ENCODE results near the gene ERC1.

ERC1 gene

GRCh38 chr12:1362143-1362662 lies 371.2 kb downstream of the ERC1 start:
- DNase-seq = no peak

DNA sequence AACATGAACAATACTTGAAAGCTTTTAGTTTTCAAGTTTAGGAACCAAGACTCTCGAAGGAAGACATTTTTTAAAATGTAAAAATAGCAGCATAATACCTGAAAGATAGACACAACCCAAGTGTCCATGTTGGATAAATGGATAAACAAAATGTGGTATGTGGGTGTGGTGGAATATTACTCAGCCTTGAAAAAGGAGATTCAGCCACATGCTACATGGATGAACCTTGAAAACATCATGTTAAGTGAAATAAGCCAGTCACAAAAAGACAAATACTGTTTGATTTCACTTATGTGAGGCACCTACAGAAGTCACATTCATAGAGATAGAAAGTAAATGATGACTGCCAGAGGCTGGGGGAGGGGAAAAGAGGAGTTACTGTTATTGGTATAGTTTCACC lies 374.7 kb downstream of the ERC1 start:
- DNase-seq = no peak

GRCh38 chr12:1367331-1368291 lies 376.6 kb downstream of the ERC1 start:
- DNase-seq = no peak

DNA sequence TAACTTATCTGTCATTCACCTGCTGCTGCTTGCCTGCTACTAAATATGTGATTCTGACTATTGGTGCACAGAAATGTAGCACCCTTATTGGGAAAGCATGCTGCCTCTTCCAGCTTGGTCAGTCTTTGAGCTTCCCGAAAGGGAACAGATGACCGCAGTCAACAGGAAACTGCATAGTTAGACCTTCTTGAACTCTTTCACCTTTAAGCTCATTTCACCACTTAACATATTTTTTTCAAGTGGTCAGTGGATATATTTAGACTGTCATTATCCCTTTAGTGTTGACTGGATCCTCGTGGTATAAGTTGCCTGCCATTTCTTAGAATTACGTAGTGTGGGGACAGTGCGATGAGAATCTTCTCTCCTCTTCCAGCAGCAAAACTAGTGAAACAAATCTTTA lies 378.4 kb downstream of the ERC1 start:
- DNase-seq = no peak

DNA sequence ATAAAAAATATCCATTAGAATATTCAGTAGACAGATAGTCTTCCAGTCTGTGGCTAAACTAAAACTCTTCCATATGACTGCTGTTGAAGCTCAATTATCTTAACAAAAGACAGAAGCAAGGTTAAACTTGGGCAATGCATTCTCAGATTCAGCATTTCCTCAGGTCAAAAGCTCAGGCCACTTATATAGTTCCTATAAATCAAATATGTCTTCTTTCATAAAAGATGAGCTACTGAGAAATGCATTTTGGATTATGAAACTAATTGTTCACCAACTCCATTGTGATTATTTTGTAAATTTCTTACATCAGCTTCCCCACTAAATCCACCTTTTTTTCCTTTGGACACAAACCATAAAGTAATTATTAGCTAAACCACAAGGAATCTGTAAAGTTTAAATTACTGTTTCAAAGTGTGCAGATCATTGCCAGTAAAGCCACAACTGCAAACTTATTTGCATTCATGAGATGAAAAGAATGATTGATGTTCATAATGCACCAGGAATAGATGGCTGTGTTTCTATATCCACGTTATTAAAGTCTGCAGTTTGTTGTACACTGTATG lies 379.0 kb downstream of the ERC1 start:
- no peak for DNase-seq

GRCh38 chr12:1373901-1374735 lies 383.1 kb downstream of the ERC1 start:
- DNase-seq = no peak

DNA sequence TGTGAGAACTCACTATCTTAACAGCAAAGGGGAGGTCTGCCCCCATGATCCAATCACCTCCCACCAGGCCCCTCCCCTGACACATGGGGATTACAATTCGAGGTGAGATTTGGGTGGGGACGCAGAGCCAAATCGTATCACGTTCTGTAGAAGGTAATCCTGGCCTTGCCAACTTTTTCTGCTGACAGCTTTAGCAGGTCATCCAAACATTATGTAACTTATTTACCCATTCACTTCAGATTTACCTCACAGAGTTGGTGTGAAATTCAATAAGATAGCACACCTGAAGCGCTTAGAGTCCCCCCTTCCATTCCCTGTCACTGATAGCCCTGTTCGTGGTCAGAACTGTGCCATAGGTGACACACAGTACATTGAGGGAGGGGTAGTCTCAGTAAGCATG lies 384.3 kb downstream of the ERC1 start:
- DNase-seq = no peak

GRCh38 chr12:1377117-1377516 lies 386.1 kb downstream of the ERC1 start:
- no peak for DNase-seq

DNA sequence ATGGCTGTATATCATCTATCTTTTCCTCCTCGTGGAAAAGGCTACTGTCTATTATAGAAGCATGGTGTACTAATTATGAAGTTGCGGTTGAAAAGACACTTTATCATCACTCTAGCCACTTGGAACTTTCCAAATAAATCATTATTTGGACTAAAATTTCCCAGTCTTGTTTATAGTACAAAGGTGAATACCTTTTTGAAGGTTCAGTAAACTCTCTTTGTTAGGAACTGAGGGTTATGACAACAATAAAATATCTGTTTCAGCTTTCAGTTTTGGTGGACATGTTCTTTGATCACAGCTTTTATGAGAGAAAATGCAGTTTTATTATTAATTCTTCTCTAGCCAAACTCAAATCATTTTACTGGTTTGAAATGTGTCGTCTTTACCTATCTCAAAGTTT lies 386.7 kb downstream of the ERC1 start:
- no peak for DNase-seq

DNA sequence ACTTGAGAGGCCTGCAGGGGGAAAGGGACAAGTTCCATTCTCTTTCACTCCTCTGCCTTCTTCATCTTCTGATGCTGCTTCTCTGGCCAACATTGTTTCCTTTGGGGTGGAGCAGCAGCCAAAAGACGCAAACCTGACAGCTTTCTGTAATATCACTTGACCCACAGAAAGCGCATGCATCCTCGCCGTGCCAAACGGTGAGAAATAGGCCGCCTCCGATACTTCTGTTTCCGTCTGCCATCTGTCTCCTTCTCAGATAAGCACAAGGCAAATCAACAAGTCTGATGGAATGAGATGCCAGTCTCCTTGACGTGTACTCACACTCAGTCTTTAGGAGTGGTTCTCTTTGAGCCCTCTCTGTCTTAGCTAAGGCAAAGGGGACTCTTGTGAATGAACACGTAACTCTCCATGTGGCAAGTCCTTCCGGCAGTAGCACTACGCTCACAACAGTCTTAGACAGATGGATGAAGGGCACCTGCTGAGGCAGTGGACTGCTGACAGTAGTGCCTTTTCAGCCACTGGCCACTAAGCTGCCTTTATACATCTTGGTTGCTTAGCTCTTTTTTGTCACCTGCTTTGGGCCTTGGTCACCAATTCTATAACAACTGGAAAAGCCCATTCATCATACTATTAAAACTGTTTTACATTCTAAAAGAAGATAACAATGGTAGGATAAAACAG lies 389.3 kb downstream of the ERC1 start:
- no peak for DNase-seq

DNA sequence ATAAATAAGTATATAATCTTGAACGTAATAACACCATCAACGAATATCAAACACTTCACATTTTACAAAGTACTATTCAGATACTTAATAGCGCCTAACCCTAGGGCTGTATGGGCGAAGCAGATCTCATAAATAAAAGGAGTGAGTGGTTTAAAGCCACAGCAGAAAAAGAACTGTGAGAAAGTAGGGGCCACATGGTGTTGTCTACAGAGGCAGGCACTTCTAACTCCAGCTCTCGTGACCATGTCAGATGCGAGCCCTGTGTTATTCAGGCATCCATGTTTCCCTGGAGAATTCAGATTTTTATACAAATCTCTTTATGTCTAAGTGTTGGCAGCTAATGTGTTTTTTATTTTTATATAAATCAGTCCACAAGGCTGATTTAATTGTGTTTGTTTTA lies 391.1 kb downstream of the ERC1 start:
- DNase-seq = no peak

DNA sequence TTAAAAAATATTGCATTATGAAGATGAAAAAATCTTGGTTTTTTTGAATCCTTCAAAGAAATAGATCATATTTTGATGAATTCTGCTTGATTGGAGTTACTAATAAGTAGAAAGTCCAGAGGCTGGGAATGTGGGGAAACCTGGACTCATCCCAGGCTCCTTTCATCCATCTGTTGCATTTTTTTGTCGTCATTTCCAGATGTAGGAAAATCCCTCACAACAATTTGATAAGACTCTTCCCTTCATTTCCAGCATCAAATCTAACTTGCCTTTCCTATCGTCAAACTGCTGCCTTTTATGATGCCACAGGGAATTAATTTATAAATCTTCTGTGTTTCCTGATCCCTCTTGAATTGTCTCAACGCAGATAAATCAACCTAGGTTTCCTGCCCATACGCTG lies 391.8 kb downstream of the ERC1 start:
- DNase-seq = no peak

GRCh38 chr12:1383758-1384157 lies 392.7 kb downstream of the ERC1 start:
- no peak for DNase-seq

DNA sequence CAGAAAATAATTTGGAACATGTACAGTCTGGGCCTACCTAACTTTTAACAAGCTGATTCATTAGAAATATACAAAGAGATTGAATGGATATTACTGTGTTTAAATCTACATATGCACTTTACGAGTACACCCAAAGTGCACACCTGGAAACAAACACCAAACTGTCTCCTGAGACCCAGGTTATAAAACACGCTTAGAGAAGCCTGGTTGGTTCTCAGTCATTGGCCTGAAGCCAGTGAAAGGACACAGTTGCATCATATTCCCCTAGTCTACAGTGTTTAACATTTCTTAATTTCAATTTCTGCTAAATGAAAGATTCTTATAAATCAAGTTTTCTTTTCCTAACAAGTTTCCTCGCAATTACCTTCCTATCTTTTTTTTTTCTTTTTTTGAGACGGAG lies 393.9 kb downstream of the ERC1 start:
- DNase-seq = no peak

GRCh38 chr12:1391722-1392121 lies 400.7 kb downstream of the ERC1 start:
- no peak for DNase-seq

DNA sequence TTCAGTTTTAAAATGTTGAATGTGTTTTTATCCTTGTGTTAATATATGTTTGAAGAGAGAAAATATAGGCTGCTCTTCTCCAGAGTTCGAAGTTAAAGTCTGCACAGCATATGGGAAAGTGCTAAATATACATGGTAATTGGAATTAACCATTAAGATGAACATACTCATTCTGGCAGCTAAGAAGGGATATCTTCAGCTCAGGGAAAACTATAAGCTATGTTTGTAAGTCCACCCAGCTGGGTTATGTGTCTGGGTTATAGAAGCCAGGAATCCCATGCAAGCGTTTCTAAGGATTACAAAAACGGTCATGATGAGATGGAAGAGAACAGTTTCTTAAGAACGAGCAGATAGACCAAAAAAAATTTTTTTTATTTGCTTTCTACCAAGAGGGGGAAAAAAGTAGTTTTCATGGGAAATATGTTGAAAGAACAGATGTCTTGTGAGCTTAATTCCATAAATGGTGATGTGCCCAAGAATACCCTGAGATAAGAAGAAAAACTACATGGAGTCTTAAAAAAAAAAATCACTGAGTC lies 404.5 kb downstream of the ERC1 start:
- DNase-seq = no peak

DNA sequence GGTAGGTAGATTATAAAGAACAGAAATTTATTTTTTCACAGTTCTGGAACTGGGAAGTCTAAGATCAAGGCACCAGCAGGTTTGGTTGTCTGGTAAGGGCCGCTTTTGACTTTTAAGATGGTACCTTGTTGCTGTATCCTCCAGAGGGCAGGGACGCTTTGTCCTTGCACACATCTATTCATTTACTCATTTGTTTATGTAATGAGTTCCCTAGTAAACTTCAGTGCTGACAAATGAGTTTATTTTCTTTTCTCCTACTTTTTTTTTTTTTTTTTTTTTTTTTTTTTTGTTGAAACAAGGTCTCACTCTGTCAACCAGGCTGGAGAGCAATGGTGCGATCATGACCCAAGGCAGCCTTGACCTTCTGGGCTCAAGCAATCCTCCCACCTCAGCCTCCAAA lies 407.6 kb downstream of the ERC1 start:
- DNase-seq = no peak

DNA sequence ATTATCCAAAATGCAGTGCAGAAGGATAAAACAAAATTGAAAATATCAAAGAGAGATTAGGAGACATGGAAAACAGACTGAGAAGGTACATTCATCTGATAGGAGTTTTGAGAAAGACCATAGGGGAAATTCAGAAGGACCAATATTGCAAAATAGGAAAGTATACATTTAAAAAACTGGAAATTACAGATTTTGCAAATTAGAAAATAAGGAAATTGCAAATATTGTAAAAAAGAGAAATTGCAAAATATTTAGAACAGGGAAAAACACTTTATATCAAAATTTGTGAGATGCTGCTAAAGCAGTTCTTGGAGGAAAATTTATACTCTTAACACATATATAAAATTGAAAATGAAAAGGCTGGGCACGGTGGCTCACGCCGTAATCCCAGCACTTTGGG lies 410.9 kb downstream of the ERC1 start:
- no peak for DNase-seq

DNA sequence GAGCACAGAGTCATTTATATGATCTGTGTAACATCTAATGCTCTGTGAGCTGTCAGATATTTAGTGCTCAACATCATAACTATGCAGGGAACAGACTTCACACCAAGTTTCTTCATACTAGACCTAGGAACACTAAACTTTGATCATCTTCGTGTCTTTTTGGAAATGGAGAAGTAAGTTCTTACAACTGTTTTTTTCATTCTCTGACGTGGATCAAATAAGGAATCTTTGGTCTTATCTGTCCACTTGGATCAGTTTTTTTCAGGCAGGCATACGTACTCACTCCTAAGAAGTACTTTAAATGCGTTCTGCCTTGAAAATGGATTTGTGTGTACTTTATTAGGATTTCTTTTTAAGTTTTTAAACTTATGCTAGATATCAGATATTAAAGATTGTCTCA lies 412.4 kb downstream of the ERC1 start:
- DNase-seq = no peak

DNA sequence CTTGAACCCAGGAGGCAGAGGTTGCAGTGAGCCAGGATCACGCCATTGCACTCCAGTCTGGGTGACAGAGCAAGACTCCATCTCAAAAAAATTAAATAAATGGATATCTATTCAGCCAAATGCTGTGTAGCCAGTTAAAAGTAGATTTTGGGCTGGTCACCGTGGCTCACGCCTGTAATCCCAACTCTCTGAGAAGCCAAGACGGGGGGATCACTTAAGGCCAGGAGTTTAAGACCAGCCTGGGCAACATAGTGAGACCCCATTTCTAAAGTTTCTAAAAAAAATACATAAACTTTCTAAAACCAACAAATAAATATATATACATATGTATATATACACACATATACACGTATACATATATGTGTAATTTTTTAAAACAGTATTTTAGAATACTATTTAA lies 414.6 kb downstream of the ERC1 start:
- DNase-seq = no peak

- DNase-seq = no peak
These were observed 419.8 kb downstream of the ERC1 start for GRCh38 chr12:1410794-1411193.

- DNase-seq = no peak
These were observed 422.9 kb downstream of the ERC1 start for GRCh38 chr12:1413930-1414329.

DNA sequence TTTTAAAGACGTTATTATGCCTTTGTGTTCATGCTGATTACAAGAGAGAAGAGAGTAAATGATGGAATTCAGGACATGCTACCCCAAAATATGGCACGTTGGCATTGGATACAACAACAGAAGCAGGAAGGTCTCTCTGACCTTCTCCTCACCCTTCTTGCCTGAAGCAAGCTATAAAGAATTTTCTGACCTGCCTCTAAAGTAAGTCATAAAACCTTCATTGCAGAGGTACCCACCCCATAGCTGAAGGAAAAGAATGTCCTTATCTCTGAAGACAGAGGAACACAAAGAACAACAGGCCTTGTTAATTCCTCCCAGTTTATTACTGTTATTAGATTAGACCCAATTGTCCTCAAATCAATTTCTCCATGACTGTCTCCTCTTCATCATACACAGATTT lies 427.1 kb downstream of the ERC1 start:
- no peak for DNase-seq
